Glomerular endothelial cell (primary cell): ENCODE data around the gene PARD6G. TPM values are rescaled to one million over a fixed set of nuclear protein-coding genes. Genes with fewer than 3 reads are reported as not detected.

Experiments
- DNase-seq: peaks from one replicate; pipeline ENCODE4 v3.0.0-alpha.2; 2011; ENCODE audit warnings: low read depth, low spot score; ENCODE audit errors: extremely low read depth
- total RNA-seq: library from RNA; depleted of rRNA; stranded (reverse); fragments of >200 nt; gene quantifications from 2 replicates; pipeline ENCODE4 v1.2.3, GENCODE V29; 2015

Gene PARD6G
- total RNA-seq, 1 donor from 2014 or later, result 5.4 TPM

DNA sequence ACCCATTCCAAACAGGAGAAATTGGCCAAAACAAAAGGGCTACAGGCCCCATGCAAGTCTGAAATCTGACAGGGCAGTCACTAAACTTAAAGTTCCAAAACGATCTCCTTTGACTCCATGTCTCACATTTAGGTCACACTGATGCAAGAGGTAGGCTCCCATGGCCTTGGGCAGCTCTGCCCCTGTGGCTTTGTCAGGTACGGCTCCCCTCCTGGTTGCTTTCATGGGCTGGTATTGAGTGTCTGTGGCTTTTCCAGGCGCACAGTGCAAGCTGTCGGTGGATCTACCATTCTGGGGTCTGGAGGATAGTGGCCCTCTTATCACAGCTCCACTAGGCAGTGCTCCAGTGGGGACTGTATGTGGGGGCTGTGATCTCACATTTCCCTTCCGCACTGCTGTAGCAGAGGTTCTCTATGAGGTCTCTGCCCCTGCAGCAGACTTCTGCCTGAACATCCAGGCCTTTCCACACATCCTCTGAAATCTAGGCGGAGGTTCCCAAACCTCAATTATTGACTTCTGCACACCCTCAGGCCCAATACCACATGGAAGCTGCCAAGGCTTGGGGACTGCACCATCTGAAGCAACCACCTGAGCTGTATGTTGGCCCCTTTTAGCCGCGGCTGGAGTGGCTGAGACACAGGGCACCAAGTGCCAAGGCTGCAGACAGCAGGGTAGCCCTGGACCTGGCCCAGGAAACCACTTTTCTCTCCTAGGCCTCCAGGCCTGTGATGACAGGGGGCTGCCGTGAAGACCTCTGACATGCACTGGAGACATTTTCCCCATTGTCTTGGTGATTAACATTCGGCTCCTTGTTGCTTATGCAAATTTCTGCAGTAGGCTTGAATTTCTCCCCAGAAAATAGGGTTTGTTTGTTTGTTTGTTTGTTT is 28.7 kb downstream of the PARD6G start:
- DNase-seq, result no peak

DNA sequence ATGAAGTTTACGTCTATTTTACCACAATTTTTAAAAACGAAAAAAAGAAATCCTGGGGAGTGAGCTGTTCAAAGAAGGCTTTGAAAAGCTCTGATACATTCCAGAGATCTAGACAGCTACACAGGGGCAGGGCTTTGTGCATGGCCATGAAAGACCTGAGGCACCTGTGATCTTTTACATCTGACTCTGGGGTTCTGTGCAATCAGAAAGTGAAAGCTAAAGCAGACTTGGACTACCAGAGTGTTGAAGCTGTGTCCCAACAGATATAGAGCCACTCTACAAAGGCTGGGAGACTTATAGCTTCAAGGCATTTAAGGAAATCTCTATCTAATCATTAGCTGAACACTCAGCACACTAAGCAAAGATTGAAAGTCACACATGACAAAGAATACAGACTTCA is 34.1 kb downstream of the PARD6G start:
- DNase-seq, result no peak

DNA sequence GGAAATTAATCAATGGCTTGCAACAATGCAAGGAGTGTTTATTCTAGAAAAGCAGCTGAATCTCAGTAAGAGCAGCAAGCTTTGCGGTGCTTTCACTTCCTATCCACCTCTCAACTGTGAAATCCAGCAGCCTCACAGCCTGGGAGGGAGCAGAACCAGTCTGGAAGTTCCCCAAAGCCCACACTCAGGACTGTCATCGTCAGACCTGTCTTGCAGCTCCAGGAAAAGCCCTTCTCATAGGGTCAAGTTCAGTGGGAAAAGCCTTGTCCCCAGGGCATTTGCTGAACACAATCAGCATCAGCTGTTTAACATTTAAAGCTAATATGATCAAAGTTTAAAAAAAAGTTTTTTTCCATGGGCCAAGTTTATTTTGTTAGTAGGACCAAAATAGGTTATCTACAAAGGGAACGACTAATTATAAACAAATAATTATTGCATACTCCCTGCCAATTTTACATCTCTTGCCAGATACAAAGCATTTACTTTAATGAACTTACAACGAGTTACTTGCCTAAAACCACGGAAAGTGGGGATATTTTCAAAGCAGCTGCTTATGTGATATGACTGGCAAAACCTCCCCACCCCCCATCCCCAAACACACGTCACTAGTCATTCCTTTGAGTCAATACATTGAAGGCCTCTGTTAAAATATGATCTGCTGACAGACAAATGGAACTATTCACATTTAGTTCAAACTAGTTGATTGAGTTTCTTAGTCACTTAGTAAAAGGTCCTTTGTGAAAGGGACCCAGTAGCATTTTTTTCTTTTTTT is 36.8 kb downstream of the PARD6G start:
- DNase-seq, result no peak

DNA sequence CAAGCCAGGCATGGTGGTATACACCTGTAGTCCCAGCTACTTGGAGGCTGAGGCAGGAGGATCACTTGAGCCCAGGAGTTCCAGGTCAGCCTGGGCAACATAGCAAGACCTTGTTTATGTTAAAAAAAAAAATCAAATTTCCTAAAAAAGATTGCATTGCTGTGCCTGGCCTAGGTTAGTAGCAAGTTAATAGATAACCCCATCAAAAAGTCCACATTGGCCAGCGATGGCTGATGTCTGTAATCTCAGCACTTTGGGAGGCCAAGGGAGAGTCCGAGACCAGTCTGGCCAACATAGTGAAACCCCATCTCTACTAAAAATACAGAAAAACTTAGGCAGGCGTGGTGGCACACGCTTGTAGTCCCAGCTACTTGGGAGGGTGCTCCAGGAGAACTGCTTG is 38.7 kb downstream of the PARD6G start:
- DNase-seq, result no peak

DNA sequence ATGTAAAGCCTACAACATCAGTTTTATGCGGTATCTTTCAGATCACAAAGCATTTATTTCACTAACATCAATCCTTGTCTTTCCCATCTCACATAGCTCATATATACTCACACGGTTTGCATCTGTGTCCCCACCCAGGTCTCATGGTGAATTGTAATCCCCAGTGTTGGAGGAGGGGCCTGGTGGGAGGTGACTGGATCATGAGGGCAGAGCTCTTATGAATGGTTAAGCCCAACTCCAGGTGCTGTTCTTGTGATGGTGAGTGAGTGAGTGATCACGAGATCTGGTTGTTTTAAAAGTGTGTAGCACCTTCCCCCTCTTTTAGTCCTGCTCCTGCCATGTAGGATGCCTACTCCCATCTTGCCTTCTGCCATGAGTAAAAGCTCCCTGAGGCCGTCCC is 42.0 kb downstream of the PARD6G start:
- DNase-seq, result no peak

DNA sequence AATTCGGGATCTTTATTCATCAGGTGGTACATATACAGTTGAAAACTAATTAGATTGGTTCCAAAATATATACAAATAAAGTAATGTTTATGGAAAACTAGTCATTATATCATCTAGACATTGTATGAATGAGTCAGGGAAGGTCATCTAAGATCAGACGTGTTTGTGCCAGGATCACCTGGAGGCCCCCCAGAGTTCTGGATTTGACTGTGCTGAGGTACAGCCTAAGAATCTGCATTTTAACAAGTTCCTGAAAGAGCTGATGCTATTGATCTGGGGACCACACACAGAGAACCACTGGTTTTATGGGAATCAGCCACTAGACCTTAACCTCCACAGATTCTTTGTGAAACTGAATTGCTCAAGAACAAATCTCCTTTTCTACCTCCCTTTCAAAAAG is 43.2 kb downstream of the PARD6G start:
- DNase-seq, result no peak

DNA sequence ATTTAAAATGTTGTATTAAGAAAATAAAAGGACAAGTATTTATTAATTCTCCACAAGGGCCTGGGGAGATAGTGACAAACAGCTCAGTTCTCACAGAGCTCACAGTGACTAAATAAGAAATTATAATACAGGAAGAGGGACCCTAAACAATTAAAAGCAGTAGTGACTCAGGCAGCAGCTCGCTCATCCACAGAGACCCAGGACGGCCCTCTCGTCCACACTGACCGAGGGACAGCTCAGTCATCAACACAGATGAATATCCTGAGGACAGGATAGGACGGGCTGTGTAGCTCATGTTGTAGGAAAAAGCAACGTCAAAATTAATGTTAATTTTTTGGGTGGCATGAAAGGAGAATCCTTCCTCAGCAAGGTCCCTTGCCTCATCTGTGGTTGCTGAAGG is 44.1 kb downstream of the PARD6G start:
- no peak for DNase-seq

DNA sequence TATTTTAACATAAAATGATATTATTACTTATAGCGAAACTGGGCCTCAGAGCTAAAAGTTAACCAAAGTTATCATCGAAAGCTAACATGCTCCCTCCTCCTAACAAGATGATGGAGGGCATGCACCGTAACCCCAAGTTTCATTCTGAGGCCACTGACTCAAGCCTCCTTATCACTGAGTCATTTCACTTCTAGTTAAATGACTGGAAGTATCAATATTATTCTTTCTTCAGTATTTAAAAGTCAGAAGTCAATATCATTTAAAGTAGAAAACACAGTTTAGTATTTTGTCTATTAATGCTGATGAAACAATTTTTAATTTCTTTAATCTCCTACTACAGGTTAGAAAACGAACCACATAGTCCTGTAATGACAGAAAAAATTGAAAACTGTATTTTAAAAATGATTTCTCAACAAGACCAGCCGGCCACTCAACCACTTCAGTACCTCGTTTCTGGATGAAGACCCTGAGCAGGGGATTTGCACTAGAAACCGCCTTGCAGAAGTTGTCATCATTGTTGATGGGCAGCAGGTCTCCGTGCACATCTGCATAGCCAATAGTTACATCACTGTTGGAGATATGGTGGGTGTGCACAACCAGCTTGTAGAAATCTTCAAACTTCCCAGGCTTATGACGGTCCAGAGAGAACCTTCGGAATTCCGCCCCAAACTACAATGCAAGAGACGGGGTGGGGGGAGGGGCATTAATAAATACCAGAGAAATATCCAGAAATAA is 44.9 kb downstream of the PARD6G start:
- no peak for DNase-seq

DNA sequence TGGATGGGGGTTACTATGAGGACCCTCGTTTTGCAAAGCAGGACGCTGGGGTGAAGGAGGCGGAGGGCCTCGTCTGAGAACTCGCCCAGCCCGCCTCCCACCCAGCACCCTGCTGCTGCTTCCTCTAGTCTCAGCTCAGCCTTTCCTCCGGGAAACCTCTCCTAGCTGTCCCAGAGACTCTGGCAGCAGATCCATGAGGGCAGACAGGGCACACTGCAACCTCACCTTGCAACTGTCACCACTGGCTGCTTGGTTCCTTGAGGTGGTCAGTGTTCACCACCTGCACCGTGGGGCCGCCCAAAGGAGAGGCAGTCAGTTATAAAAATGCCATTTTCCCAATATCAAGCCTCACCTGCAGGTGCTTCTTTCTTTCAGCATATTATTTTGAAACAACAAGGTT is 45.6 kb downstream of the PARD6G start:
- no peak for DNase-seq

DNA sequence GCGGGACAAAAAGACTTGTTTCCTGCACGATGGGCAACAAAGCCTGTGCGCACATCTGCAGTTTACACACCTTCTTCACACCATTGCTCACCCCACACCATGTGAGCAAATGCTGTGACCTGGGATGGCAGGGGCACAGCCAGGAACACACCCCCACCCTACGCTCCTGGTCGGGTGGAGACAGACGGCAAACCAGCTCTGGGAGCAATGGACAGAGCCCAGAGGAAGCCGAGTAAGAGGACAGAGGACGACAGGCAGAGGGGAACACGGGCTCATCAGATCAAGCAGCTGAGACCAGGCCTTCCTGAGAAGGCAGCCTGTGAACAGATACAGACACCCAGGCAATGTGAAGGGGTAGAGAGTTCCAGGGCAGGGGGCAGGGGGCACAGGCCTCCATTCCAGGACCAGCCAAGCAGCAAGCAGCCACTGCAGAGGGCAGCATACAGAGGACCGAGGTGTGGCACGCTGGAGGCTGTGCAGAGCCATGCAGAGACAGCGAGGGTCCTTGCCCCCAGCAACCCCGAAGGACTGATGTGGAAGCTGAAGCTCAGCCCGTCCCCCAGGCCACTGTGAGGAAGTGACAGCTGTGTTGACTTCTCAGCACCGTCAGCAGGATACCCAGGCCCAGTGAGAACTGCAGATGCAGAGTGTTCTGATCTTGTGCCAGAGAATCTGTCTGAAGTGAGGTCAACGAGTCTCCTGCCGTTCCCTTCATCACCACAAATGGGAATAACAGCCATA is 46.2 kb downstream of the PARD6G start:
- no peak for DNase-seq

DNA sequence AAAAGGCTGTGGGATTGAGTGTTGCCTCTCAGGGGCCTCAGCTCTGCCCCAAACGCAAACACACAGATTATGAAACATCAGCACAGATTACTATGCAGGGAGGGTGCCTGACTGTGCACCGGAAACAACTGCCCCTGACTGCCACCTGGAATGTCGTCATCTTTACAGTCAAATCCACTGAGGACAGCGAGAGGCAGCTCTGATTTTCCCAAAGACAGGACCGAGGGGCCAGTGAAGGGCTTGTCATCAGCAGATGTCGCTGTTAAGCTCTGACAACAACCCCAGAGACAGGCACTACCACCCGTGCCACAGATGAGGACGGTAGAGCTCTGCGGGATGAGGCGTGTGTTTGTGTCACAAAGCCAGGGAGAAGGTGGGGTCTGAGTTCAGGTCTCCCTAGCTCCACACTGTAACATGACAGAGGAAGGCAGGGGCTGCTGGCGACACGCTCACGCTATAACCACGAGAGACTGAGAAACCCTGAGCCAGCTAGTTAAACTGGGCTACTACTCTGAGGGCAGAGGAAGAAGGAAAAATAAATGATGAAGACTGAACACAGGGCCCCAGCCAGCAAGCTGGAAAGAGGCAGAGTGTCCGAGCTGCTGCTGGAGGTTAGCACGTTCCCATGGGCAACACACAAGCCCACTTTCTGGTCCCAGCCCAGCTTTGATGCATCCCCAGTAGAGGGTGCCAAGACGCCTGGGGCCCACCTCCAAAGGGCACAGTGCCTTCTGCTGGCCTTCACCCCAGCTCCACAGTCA is 47.0 kb downstream of the PARD6G start:
- no peak for DNase-seq

DNA sequence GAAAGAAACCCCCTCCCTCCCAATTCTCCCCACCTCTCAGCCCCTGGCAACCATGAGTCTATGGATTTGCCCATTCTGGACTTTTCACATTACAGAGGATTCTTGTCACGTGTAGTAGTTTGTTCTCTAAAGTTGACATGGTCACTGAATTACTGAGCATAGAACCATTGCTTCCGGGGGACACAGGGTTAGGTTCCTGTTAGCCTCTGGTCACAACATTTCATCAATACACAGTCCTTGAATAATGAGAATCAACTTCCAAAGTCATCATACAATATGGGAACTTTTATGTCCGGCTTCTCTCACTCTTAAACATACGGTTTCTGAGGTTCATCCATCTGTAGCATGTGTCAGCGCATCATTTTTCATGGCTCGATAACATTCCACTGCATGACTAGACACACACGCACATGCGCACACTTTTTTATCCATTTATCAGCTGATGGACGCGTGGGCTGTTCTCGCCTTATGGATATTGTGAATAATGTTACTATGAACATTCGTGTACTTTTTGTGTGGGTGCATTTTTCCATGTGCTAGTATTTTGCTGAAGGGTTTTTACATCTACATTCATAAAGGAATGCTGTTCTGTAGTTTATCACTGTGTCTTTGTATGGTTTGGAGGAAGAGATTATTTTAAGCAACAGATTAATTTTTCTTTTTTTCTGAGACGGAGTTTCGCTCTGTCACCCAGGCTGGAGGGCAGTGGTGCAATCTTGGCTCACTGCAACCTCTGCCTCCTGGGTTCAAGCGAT is 48.1 kb downstream of the PARD6G start:
- no peak for DNase-seq

DNA sequence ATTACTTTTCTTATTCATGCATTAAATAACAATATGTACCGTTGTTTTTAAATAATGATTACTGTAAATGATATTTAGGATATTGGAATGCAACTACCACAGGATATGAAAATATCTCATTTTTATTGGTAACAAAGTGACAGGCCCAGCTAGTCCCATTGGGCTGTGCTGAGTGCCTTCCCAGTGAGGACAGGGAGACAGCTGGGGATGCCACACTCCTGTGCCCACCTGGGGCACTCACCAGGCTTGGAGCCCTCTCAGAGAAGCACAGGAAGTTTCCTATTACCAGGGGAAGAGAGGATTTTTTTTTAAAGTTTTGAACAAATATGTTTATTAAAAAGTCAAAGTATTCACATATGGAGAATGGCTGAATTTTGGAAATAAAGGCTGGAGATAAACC is 48.9 kb downstream of the PARD6G start:
- DNase-seq, result no peak

DNA sequence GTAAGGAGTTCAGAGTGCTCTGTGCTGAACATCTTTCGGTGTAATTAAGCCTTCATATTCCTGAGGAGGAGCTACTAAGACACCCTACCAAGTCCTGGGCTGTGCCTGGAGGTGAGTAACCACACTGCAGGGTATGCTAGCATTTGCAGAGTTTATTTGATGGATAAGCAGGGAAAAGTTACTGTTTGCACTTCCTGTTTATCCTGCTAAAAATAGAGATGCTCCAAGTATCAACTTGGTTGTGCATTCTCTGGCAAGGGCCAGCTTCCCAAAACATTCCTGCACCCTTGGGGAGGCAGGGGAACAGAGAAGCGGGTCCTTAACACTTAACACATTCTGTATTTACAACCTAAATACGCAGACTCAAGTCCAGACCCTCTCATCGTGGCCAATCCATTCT is 49.8 kb downstream of the PARD6G start:
- DNase-seq, result no peak

DNA sequence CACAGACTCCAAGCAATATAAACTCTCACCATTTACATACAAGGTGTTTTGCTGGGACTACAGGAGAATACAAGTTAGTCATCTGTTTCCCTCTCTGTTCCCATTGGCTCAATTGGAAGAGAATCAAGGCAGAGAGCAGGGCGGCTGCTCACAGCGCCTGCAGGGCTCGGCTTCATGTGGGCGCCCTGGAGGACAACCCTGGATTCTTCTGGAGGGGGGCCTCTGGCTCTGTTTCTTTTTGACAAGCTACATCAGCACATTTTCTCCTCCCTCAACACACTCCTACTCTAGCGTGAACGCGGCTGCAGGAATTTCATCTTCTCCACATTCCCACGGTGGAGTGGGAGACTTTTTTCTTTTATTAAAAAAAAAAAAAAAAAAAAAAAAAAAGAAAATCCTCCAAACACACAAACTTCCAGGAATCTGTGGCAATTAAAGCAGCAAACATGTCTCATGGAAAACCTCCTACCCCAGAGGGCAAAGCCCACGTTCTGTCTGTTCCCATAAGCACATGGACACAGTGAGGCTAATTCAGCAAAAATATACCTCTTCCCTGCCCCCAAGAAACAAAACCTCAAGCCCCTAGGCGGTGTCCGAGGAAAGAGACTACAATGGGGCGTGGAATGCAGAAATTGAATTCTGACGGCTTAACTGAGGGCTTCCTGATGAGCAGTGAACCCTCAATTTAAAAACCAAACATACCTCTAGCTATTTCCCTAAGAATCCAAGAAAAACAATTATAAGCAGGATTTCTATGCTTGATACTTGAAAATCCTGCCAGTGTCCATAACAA is 50.6 kb downstream of the PARD6G start:
- no peak for DNase-seq

DNA sequence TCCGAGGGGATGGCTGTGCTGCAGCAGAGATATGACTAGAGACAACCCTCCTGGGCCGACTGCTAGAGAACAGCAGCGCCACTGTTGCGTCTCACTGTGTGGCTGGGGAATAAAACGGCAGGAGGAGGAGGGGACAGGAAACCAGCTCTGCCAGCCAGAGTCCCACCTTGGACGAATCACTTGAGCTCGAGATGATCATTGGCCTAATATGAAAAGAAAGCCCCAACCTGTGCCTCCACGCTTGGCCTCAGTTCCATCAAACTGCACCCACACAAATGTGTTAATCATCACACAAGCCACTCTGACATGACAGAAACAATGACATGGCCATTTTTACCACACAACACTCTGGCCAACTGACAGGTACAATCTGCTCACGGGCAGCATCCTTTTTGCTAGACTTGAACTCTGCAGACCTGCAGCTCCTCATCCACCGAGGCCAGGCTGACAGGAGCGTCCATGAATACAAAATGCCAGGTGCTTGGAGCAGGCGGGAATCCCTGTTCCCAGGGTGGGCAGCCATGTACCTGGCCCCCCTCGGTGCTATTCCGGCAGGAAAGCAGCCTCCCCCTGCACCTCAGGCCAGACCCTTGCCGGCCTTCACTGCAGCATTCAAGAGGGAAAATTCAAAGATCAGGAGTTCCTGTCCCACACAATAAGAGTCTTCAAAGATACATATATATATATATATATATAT is 52.3 kb downstream of the PARD6G start:
- no peak for DNase-seq

DNA sequence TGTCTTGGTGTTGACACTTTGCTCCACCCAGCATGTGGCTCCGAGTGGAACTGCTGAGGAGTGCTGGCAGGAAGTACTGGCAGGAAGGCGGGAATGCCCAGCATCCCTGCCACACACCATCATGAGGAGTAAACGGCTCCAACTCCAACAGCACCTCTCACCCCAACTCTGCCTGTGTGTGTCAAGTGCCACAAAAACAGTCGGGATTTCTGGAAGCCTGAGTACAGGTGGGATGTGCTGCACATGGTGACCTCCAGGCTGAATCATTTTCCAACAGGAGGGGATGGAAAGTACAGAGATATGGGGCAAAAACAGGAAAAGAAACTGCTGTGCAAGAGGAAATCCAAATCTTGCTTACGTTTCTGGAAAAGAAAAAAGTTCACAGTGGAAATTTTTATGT is 53.6 kb downstream of the PARD6G start:
- no peak for DNase-seq
